K562 (cell line): ENCODE results near the gene MYO1F. TPM values are rescaled to one million over a fixed set of nuclear protein-coding genes. Genes with fewer than 3 reads are reported as not detected.

Source experiments
- ATAC-seq: fragments of 200-7000 bp; cut with Tn5 transposase; 3 replicates; pipeline ENCODE4 v1.9.1; 2020; ENCODE audit warnings: moderate library complexity
- BruUV-seq: library from RNA; stranded (reverse); fragments of 400-500 nt; replicated peaks from 2 replicates; lab custom pipeline; 2021; lab: Mats Ljungman, UMichigan
- CTCF ChIA-PET: fragments of 300-600 bp; formaldehyde crosslinking; extraction: SDS; loops from one replicate; lab custom pipeline; 2021; ENCODE audit warnings: low intra/inter-chr PET ratio; lab: Yijun Ruan, JAX
- POLR2A ChIA-PET: fragments of 300-600, 350-650 bp; sonication (Branson Sonifier 250); formaldehyde crosslinking; extraction: SDS; loops from one replicate; lab custom pipeline; 2021; ENCODE audit warnings: antibody characterized with exemption, inconsistent platforms; lab: Yijun Ruan, JAX
- DNase-seq, 4 experiments: peaks; one replicate each; pipeline versions ENCODE4 v3.0.0 to v3.0.0-alpha.2; 2011 to 2018; ENCODE audit warnings: low spot score in 3 of 4, mixed read lengths in 3 of 4; ENCODE audit errors: extremely low read depth in 1 of 4
- FAIRE-seq: peaks from 2 replicates; lab custom pipeline; 2011; peaks lifted over from hg19 to GRCh38; lab: Jason Lieb, UNC
- H2AFZ ChIP-seq: 2 replicates; pipeline ENCODE4 v1.6.0; 2011; ENCODE audit warnings: low read depth, low read length, control low read depth, inconsistent platforms
- H3K27ac ChIP-seq: fragments of 200-600 bp; 3 replicates; pipeline ENCODE4 v1.8.0; 2011; ENCODE audit warnings: low read depth, mild to moderate bottlenecking, control low read depth, inconsistent platforms, low read length, moderate library complexity, mixed read lengths; ENCODE audit errors: extremely low read depth
- H3K27me3 ChIP-seq, 2 experiments: fragments of 300-600 bp in 1 of 2; 2 replicates in 1 of 2; 3 replicates in 1 of 2; pipeline versions ENCODE4 v1.6.0 to v1.8.0; 2011; ENCODE audit warnings: inconsistent platforms in 2 of 2, low read length in 2 of 2, mild to moderate bottlenecking in 1 of 2, mixed read lengths in 1 of 2, moderate library complexity in 1 of 2; ENCODE audit not compliant: control insufficient read depth in 2 of 2, insufficient read depth in 2 of 2
- H3K36me3 ChIP-seq: fragments of 300-600 bp; 3 replicates; pipeline ENCODE4 v1.8.0; 2011; ENCODE audit warnings: mild to moderate bottlenecking, low read length, inconsistent platforms; ENCODE audit not compliant: control insufficient read depth, insufficient read depth
- H3K4me1 ChIP-seq, 2 experiments: fragments of 200-600 bp in 1 of 2; replicated peaks in 1 of 2; 2 replicates in 1 of 2; 3 replicates in 1 of 2; pipeline versions ENCODE4 v1.5.1 to v1.8.0; 2011; ENCODE audit warnings: inconsistent platforms in 2 of 2, low read length in 2 of 2, mild to moderate bottlenecking in 1 of 2, mixed read lengths in 1 of 2, moderate library complexity in 1 of 2; ENCODE audit not compliant: control insufficient read depth in 2 of 2, insufficient read depth in 2 of 2
- H3K4me2 ChIP-seq: 2 replicates; pipeline ENCODE4 v1.6.1; 2011; ENCODE audit warnings: low read length, control low read depth, inconsistent platforms, mixed read lengths; ENCODE audit not compliant: insufficient read depth
- H3K4me3 ChIP-seq: fragments of 200-600 bp; sonication (generic), shearing (Covaris generic); 2 replicates; pipeline ENCODE4 v1.5.1; 2016; ENCODE audit warnings: control low read depth, inconsistent platforms
- H3K79me2 ChIP-seq: fragments of 200-600 bp; 3 replicates; pipeline ENCODE4 v1.8.0; 2011; ENCODE audit warnings: low read length, inconsistent platforms; ENCODE audit not compliant: control insufficient read depth, insufficient read depth
- H3K9ac ChIP-seq, 2 experiments: 2 replicates each; pipeline versions ENCODE4 v1.6.0 to v1.6.1; 2011; ENCODE audit warnings: low read depth in 2 of 2, low read length in 2 of 2, control low read depth in 1 of 2, inconsistent platforms in 1 of 2, mild to moderate bottlenecking in 1 of 2, mixed read lengths in 1 of 2; ENCODE audit not compliant: insufficient read depth in 1 of 2
- H3K9me1 ChIP-seq: one replicate; pipeline ENCODE4 v1.6.0; 2011; ENCODE audit warnings: inconsistent platforms, mild to moderate bottlenecking, low read length, moderate library complexity; ENCODE audit not compliant: control insufficient read depth, insufficient read depth
- H3K9me3 ChIP-seq: replicated peaks from 2 replicates; pipeline ENCODE4 v1.5.1; 2011; ENCODE audit warnings: low read depth, low read length, inconsistent platforms; ENCODE audit not compliant: control insufficient read depth, insufficient read depth
- H4K20me1 ChIP-seq: replicated peaks from 2 replicates; pipeline ENCODE4 v1.6.1; 2011; ENCODE audit warnings: low read length, inconsistent platforms, mixed read lengths; ENCODE audit not compliant: control insufficient read depth, insufficient read depth
- E2F8 ChIP-seq: fragments of 450-650 bp; IDR thresholded peaks from 2 replicates; pipeline ENCODE4 v1.7.1; 2018; ENCODE audit warnings: mild to moderate bottlenecking, low read depth; ENCODE audit not compliant: partially characterized antibody
- ETS1 ChIP-seq: conservative IDR thresholded peaks from 2 replicates; pipeline ENCODE4 v1.6.1; 2011; ENCODE audit warnings: low read depth, mild to moderate bottlenecking, low read length; ENCODE audit not compliant: control insufficient read depth
- ETV1 ChIP-seq: fragments of 450-650 bp; conservative IDR thresholded peaks from 2 replicates; pipeline ENCODE4 v1.6.1; 2016; ENCODE audit warnings: missing genetic modification characterization, control low read depth, low read depth, missing compliant biosample characterization
- GTF2A2 ChIP-seq: IDR thresholded peaks from 2 replicates; pipeline ENCODE4 v1.6.1; 2016; ENCODE audit warnings: mild to moderate bottlenecking, missing genetic modification characterization, missing compliant biosample characterization
- HBP1 ChIP-seq: fragments of 450-650 bp; formaldehyde crosslinking; IDR thresholded peaks from 2 replicates; pipeline ENCODE4 v1.4.0; 2022; ENCODE audit warnings: missing genetic modification characterization
- ZNF23 ChIP-seq: fragments of 250-450 bp; sonication (Bioruptor Pico); IDR thresholded peaks from 2 replicates; pipeline ENCODE4 v1.4.0; 2020; ENCODE audit warnings: mild to moderate bottlenecking
- ZNF3 ChIP-seq: fragments of 250-450 bp; sonication (Bioruptor Pico); IDR thresholded peaks from 2 replicates; pipeline ENCODE4 v1.5.0; 2021; ENCODE audit warnings: mild to moderate bottlenecking, moderate library complexity
- WGBS: fragments of 100-300 bp; shearing (Covaris generic); methylation state at CpG from one replicate; pipeline ENCODE4 v1.1.6; 2016; ENCODE audit warnings: low coverage, mixed read lengths; ENCODE audit not compliant: insufficient coverage; ENCODE audit errors: missing lambda C conversion rate; 5-methylcytosine and 5-hydroxymethylcytosine counted together
- in situ Hi-C: fragments of 300-500 bp; cut with MboI; formaldehyde crosslinking; loops from 4 replicates; pipeline ENCODE4 v1.15.0; 2018; ENCODE audit warnings: inconsistent platforms, mixed read lengths
- intact Hi-C: fragments of 100-400 bp; cut with micrococcal nuclease; formaldehyde crosslinking; loops from 2 replicates; pipeline ENCODE4 v1.14.2; 2022
- polyA plus RNA-seq, 8 experiments: library from polyadenylated mRNA; depleted of rRNA in 4 of 8; stranded (reverse) in 5 of 8; unstranded in 3 of 8; fragments of >200 nt; fragmentation: Nextera tagmentation in 2 of 8; fragmentation: Illumina TruSeq in 1 of 8; extraction: Ambion mirVana in 2 of 8; extraction: Trizol in 1 of 8; gene quantifications; 2 replicates each; pipeline versions ENCODE4 v1.2.1 to v1.2.3, GENCODE V29; 2011 to 2014; ENCODE audit warnings: inconsistent platforms in 1 of 8, missing spikeins in 1 of 8
- total RNA-seq, 7 experiments: library from RNA; depleted of rRNA in 6 of 7; stranded (reverse); fragments of >200 nt in 6 of 7; fragmentation: Illumina TruSeq in 2 of 7; extraction: Trizol in 2 of 7; gene quantifications; 2 replicates each; pipeline versions ENCODE4 v1.2.1 to v1.2.3, GENCODE V29; 2011 to 2021; ENCODE audit warnings: low replicate concordance in 1 of 7

MYO1F gene
- total and polyA plus RNA-seq, 9 of the 15 experiments (the other 6 are each of a cell fraction or from before 2014, with no cell fraction given) = 0.78 to 9.4 (median 4.3) TPM

GRCh38 chr19:8537099-8537498, 40.1 kb downstream of the MYO1F start:
- no peaks in the 10 kb centered on the region for H3K9me3 ChIP-seq
- CTCF ChIA-PET = no interaction called here
- H4K20me1 ChIP-seq = no peaks in the 10 kb centered on the region
- no peak overlapping the region for H2AFZ ChIP-seq
- in situ Hi-C loops = no loop called here
- intact Hi-C loops = no loop called here
- no TSS peak for BruUV-seq
- H3K4me3 ChIP-seq = no peak overlapping the region
- no peak overlapping the region for H3K9ac ChIP-seq
- H3K4me1 ChIP-seq = peaks cover 0 to 5% of the 10 kb centered on the region in 2 experiments; a peak in 2 of 5 replicates
- peaks cover 8 to 29% of the 10 kb centered on the region in 2 experiments; a peak in 3 of 5 replicates for H3K27me3 ChIP-seq
- no peak overlapping the region for H3K4me2 ChIP-seq
- no peak for FAIRE-seq
- POLR2A ChIA-PET = interaction anchor here (0.8 to 2.1 kb wide), 3 partner anchors 19 to 255 kb away, joined by 3 to 5 read pairs (median 5); partner anchors contain the start of gene ZNF414
- no peak for ATAC-seq
- no peaks in the 10 kb centered on the region for H3K36me3 ChIP-seq
- TF ChIP-seq ZNF3 (CRISPR knock-in tag) (peak; percentile 67; the same call in 1 of the 2 replicates), E2F8 (no peak), HBP1 (CRISPR knock-in tag) (no peak), ETS1 (no peak), ZNF23 (CRISPR knock-in tag) (no peak), ETV1 (tag) (no peak), GTF2A2 (no peak)
- no peak overlapping the region for H3K27ac ChIP-seq
- DNase-seq = no peak
- no peaks in the 10 kb centered on the region for H3K9me1 ChIP-seq
- H3K79me2 ChIP-seq = no peaks in the 10 kb centered on the region
- WGBS = 9% methylated on average over 3 of the region's 3 CpGs
